NOMO-1 treated with DMSO at 0.1 percent for 48 hours (cell line): ENCODE results near the gene MGARP.
"Not testable (repeated sequence)": the region's sequence is repeated elsewhere in the genome, so short reads cannot be mapped to it uniquely, and the experiment has no call there.

Experiments
- DNase-seq: peaks from one replicate; lab custom pipeline; 2025; ENCODE audit not compliant: unreplicated experiment; lab: John Stamatoyannopoulos, UW

Gene MGARP

GRCh38 chr4:139295942-139296299, 15.9 kb upstream of the MGARP start:
- DNase-seq, result no peak

GRCh38 chr4:139295206-139295941, 15.3 kb upstream of the MGARP start:
- DNase-seq, result peak; percentile 90

GRCh38 chr4:139286186-139286698, 6.2 kb upstream of the MGARP start:
- DNase-seq, result no peak

- DNase-seq, result no peak
Measured at GRCh38 chr4:139282721-139283075, 2.7 kb upstream of the MGARP start.

GRCh38 chr4:139282065-139282720, 2.2 kb upstream of the MGARP start:
- DNase-seq, result no peak

- DNase-seq, result no peak
Measured at GRCh38 chr4:139278912-139279759, 889 bp downstream of the MGARP start.

- no peak for DNase-seq
Measured at GRCh38 chr4:139278485-139278884, 1.5 kb downstream of the MGARP start.

GRCh38 chr4:139275281-139275735, 4.7 kb downstream of the MGARP start:
- no peak for DNase-seq

GRCh38 chr4:139274790-139275189, 5.2 kb downstream of the MGARP start:
- no peak for DNase-seq

GRCh38 chr4:139273835-139274234, 6.2 kb downstream of the MGARP start:
- DNase-seq, result no peak

- DNase-seq, result no peak
Measured at GRCh38 chr4:139267301-139267700, 12.7 kb downstream of the MGARP start.

GRCh38 chr4:139266583-139267257, 13.3 kb downstream of the MGARP start:
- DNase-seq, result peak; percentile 90

GRCh38 chr4:139266208-139266582, 13.8 kb downstream of the MGARP start:
- no peak for DNase-seq

- DNase-seq, result no peak
Measured at GRCh38 chr4:139265654-139266053, 14.4 kb downstream of the MGARP start.

GRCh38 chr4:139256349-139256748, 23.7 kb downstream of the MGARP start:
- DNase-seq, result no peak

GRCh38 chr4:139255581-139255980, 24.4 kb downstream of the MGARP start:
- DNase-seq, result not testable (repeated sequence)

GRCh38 chr4:139253713-139254112, 26.3 kb downstream of the MGARP start:
- DNase-seq, result no peak

- no peak for DNase-seq
Measured at GRCh38 chr4:139253046-139253445, 27.0 kb downstream of the MGARP start.

- DNase-seq, result no peak
Measured at GRCh38 chr4:139247700-139248238, 32.3 kb downstream of the MGARP start.

- DNase-seq, result no peak
Measured at GRCh38 chr4:139247241-139247640, 32.8 kb downstream of the MGARP start.

GRCh38 chr4:139246166-139246565, 33.9 kb downstream of the MGARP start:
- no peak for DNase-seq
